ENCODE data around the gene IGSF21. TPM values are rescaled to one million over a fixed set of nuclear protein-coding genes. Genes with fewer than 3 reads are reported as not detected.

The IGSF21 gene
- total RNA-seq, 1 experiment from 2014 or later, result 5.2 TPM

GRCh38 chr1:18266391-18266790 is 158.8 kb downstream of the IGSF21 start:
- Histone ChIP-seq H3K9me3 (ENCODE audit: control insufficient read depth, low read depth, low read length) (no peaks in the 10 kb centered on the region), H2BK120ac (ENCODE audit: low read depth, low read length, poor library complexity, severe bottlenecking) (no peak overlapping the region), H3K27ac (ENCODE audit: insufficient read length, low read depth, low read length) (no peak overlapping the region), H2BK20ac (ENCODE audit: low read depth, low read length, poor library complexity, severe bottlenecking) (no peak overlapping the region), H3K56ac (ENCODE audit: insufficient read length, low read depth, low read length) (no peak overlapping the region), H2BK5ac (ENCODE audit: insufficient read length, low read length) (no peak overlapping the region), H4K8ac (replicated peaks; ENCODE audit: insufficient read length, low read depth, low read length) (no peak overlapping the region), H3K79me1 (ENCODE audit: insufficient read depth, low read depth, low read length, poor library complexity, severe bottlenecking) (no peaks in the 10 kb centered on the region), H3K4ac (ENCODE audit: low read depth, low read length) (no peak overlapping the region), H3K23me2 (ENCODE audit: insufficient read length, low read depth, low read length, poor library complexity, severe bottlenecking) (no peaks in the 10 kb centered on the region), H3K14ac (ENCODE audit: insufficient read depth, low read length) (no peak overlapping the region), H2BK12ac (ENCODE audit: insufficient read length, low read depth, low read length) (no peak overlapping the region), H2AK5ac (ENCODE audit: insufficient read length, low read length) (no peak overlapping the region), H3K4me2 (ENCODE audit: insufficient read depth, insufficient read length, low read length) (no peak overlapping the region), H2AFZ (ENCODE audit: low read length) (no peak overlapping the region), H4K91ac (ENCODE audit: insufficient read length, low read depth, low read length) (no peak overlapping the region), H3K18ac (ENCODE audit: insufficient read length, low read depth, low read length) (no peak overlapping the region), H3K27me3 (ENCODE audit: insufficient read depth, low read length) (no peaks in the 10 kb centered on the region), H2BK15ac (ENCODE audit: low read depth, low read length) (no peak overlapping the region), H3T11ph (ENCODE audit: low read length) (no peak overlapping the region), H4K20me1 (ENCODE audit: control insufficient read depth, insufficient read depth, insufficient read length) (no peaks in the 10 kb centered on the region), H3K9ac (ENCODE audit: extremely low read depth, insufficient read length, low read length) (no peak overlapping the region), H3K4me1 (ENCODE audit: insufficient read depth, low read length) (peaks cover 14% of the 10 kb centered on the region; the same call in 1 of the 2 replicates), H4K5ac (ENCODE audit: insufficient read length, low read depth, low read length) (no peak overlapping the region), H3K79me2 (ENCODE audit: insufficient read depth, low read length) (no peaks in the 10 kb centered on the region), H3K23ac (ENCODE audit: insufficient read length, low read depth, low read length) (no peak overlapping the region)
- WGBS (ENCODE audit: extremely low coverage, insufficient read length, low lambda C conversion rate), result no CpG with 5 or more reads among the region's 2 CpGs
- no peak for DNase-seq
- H3K4me3 Mint-ChIP-seq, result no peak overlapping the region
- peaks cover 33 to 37% of the 10 kb centered on the region in 2 experiments for H3K4me1 Mint-ChIP-seq
- TF ChIP-seq CTCF (conservative IDR thresholded peaks at IDR 0.05), result no peak
- H3K27ac Mint-ChIP-seq, result no peak overlapping the region
- peaks cover 0 to 4% of the 10 kb centered on the region in 2 experiments; a peak in 2 of 5 replicates for H3K9me3 Mint-ChIP-seq
- H3K36me3 Mint-ChIP-seq (ENCODE audit: insufficient read depth in 1 of 3, low read depth in 3 of 3), result peaks cover 0 to 7% (median 0%) of the 10 kb centered on the region in 3 experiments; a peak in 3 of 7 replicates
- no peaks in the 10 kb centered on the region; the same call in 1 of the 2 replicates for H3K27me3 Mint-ChIP-seq (ENCODE audit: low read depth)

Data from H9 (cell line).